ENCODE results near the gene IL1F10. TPM values are rescaled to one million over a fixed set of nuclear protein-coding genes. Genes with fewer than 3 reads are reported as not detected.

The IL1F10 gene
- total and polyA plus RNA-seq, 10 of the 15 experiments (the other 5 are each of a cell fraction or from before 2014, with no cell fraction given), result not detected

DNA sequence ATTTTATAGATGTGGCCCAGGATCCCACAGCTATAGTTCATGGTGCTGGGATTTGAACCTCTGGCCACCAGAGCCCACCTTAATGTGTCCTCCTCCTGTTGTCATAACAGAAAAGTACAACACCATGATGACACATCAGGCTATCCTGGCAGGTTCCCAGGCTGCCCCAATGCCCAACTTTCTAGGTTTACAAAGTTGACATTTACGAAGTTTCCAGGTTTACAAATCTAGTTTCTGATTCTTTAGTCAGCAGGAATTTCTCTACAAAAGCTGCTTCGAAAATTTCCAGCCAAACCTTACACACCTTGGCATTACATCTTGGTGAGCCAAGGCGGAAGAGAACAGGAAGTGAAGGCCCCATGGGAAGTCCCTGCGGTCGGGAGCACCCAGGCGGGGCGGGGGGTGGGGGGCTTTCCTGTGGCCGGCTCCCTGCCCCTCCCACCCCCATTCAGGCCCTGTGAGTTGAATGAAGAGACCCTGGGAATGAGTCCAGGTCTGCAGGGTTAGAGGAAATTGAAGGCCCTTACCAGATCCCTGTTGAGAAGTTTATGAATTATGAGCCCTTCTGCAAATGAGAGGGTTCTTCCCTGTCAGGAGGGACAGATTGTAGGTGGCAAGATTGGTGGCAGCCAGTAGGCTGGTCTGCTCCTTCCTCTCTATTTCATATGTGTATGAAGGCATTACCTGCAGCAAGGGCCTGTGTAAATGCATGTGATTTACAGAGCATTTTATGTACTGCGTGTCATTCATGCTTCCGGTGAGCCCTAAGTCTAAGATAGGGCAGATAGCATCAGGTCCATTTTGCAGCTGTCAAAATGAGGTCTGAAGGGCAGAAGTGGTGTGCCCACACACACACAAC, 48.6 kb downstream of the IL1F10 start (continued):
- TF ChIP-seq ZBED1 (IDR thresholded peaks at IDR 0.05; ENCODE audit: borderline replicate concordance) (0 out of 2 replicates have a peak, but pooled peaks have one; percentile 40), KDM1A (IDR thresholded peaks at IDR 0.05; ENCODE audit: borderline replicate concordance) (no peak), NFIC (IDR thresholded peaks at IDR 0.05; ENCODE audit: low read depth, low read length) (peak; percentile 63; the same call in 1 of the 2 replicates), CBFB (IDR thresholded peaks at IDR 0.05; ENCODE audit: low read depth) (peak; percentile 55; the same call in 1 of the 2 replicates)
- TF ChIP-seq, protein P1, sequence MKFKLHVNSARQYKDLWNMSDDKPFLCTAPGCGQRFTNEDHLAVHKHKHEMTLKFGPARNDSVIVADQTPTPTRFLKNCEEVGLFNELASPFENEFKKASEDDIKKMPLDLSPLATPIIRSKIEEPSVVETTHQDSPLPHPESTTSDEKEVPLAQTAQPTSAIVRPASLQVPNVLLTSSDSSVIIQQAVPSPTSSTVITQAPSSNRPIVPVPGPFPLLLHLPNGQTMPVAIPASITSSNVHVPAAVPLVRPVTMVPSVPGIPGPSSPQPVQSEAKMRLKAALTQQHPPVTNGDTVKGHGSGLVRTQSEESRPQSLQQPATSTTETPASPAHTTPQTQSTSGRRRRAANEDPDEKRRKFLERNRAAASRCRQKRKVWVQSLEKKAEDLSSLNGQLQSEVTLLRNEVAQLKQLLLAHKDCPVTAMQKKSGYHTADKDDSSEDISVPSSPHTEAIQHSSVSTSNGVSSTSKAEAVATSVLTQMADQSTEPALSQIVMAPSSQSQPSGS (IDR thresholded peaks at IDR 0.05; ENCODE audit: low read length), result peak; percentile 38; the same call in 1 of the 2 replicates
- TF ChIP-seq, protein P2, sequence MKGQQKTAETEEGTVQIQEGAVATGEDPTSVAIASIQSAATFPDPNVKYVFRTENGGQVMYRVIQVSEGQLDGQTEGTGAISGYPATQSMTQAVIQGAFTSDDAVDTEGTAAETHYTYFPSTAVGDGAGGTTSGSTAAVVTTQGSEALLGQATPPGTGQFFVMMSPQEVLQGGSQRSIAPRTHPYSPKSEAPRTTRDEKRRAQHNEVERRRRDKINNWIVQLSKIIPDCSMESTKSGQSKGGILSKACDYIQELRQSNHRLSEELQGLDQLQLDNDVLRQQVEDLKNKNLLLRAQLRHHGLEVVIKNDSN (IDR thresholded peaks at IDR 0.05; ENCODE audit: borderline replicate concordance, extremely low read length, insufficient read depth, low read depth, low read length), result no peak
- TF ChIP-seq, protein P3, sequence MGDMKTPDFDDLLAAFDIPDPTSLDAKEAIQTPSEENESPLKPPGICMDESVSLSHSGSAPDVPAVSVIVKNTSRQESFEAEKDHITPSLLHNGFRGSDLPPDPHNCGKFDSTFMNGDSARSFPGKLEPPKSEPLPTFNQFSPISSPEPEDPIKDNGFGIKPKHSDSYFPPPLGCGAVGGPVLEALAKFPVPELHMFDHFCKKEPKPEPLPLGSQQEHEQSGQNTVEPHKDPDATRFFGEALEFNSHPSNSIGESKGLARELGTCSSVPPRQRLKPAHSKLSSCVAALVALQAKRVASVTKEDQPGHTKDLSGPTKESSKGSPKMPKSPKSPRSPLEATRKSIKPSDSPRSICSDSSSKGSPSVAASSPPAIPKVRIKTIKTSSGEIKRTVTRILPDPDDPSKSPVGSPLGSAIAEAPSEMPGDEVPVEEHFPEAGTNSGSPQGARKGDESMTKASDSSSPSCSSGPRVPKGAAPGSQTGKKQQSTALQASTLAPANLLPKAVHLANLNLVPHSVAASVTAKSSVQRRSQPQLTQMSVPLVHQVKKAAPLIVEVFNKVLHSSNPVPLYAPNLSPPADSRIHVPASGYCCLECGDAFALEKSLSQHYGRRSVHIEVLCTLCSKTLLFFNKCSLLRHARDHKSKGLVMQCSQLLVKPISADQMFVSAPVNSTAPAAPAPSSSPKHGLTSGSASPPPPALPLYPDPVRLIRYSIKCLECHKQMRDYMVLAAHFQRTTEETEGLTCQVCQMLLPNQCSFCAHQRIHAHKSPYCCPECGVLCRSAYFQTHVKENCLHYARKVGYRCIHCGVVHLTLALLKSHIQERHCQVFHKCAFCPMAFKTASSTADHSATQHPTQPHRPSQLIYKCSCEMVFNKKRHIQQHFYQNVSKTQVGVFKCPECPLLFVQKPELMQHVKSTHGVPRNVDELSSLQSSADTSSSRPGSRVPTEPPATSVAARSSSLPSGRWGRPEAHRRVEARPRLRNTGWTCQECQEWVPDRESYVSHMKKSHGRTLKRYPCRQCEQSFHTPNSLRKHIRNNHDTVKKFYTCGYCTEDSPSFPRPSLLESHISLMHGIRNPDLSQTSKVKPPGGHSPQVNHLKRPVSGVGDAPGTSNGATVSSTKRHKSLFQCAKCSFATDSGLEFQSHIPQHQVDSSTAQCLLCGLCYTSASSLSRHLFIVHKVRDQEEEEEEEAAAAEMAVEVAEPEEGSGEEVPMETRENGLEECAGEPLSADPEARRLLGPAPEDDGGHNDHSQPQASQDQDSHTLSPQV (IDR thresholded peaks at IDR 0.05), result no peak
